Loucy (cell line): ENCODE data around the gene ISCU.

Experiments used
- H2AFZ ChIP-seq: fragments of 200-600 bp; sonication (generic); 2 replicates; pipeline ENCODE4 v1.6.0; 2016; ENCODE audit warnings: antibody characterized with exemption, mild to moderate bottlenecking, low read length, moderate library complexity
- H3F3A ChIP-seq: fragments of 200-600 bp; 2 replicates; pipeline ENCODE4 v1.6.0; 2016; ENCODE audit warnings: antibody characterized with exemption, low read depth, mild to moderate bottlenecking
- H3K27me3 ChIP-seq: fragments of 200-600 bp; sonication (generic); 2 replicates; pipeline ENCODE4 v1.6.1; 2014; ENCODE audit warnings: low read length, mild to moderate bottlenecking; ENCODE audit not compliant: insufficient read depth, poor library complexity, severe bottlenecking
- H3K36me3 ChIP-seq: fragments of 200-600 bp; sonication (generic); 2 replicates; pipeline ENCODE4 v1.6.1; 2016; ENCODE audit warnings: low read length; ENCODE audit not compliant: insufficient read depth
- H3K4me1 ChIP-seq: fragments of 200-600 bp; sonication (generic); 2 replicates; pipeline ENCODE4 v1.5.1; 2014; ENCODE audit warnings: low read length, mild to moderate bottlenecking; ENCODE audit not compliant: insufficient read depth, poor library complexity, severe bottlenecking
- H3K4me2 ChIP-seq: fragments of 200-600 bp; sonication (generic); 2 replicates; pipeline ENCODE4 v1.6.0; 2014; ENCODE audit warnings: antibody characterized with exemption, low read length, low read depth, mild to moderate bottlenecking; ENCODE audit not compliant: poor library complexity, severe bottlenecking
- H3K4me3 ChIP-seq: fragments of 200-600 bp; sonication (generic); 2 replicates; pipeline ENCODE4 v1.5.1; 2014; ENCODE audit warnings: low read length, mild to moderate bottlenecking, mixed read lengths; ENCODE audit not compliant: poor library complexity, severe bottlenecking
- H3K79me2 ChIP-seq: fragments of 200-600 bp; sonication (generic); 2 replicates; pipeline ENCODE4 v1.6.1; 2014; ENCODE audit warnings: low read length; ENCODE audit not compliant: insufficient read depth
- H3K9ac ChIP-seq: fragments of 200-600 bp; sonication (generic); 2 replicates; pipeline ENCODE4 v1.6.0; 2014; ENCODE audit warnings: mild to moderate bottlenecking, low read depth, low read length, moderate library complexity; ENCODE audit not compliant: poor library complexity, severe bottlenecking
- H3K9me2 ChIP-seq: fragments of 200-600 bp; sonication (generic); replicated peaks from 2 replicates; pipeline ENCODE4 v1.6.1; 2016; ENCODE audit warnings: low read depth, low read length, mixed read lengths
- H3K9me3 ChIP-seq: fragments of 200-600 bp; sonication (generic); 2 replicates; pipeline ENCODE4 v1.6.1; 2014; ENCODE audit warnings: mild to moderate bottlenecking, antibody characterized with exemption, low read length, low read depth; ENCODE audit not compliant: insufficient read depth
- H4K20me1 ChIP-seq: fragments of 200-600 bp; sonication (generic); 2 replicates; pipeline ENCODE4 v1.6.0; 2014; ENCODE audit warnings: antibody characterized with exemption, low read length, mild to moderate bottlenecking; ENCODE audit not compliant: insufficient read depth, poor library complexity, severe bottlenecking
- EZH2phosphoT487 ChIP-seq: fragments of 200-600 bp; IDR thresholded peaks from 2 replicates; pipeline ENCODE4 v1.6.1; 2018; ENCODE audit warnings: antibody characterized with exemption, mild to moderate bottlenecking, moderate library complexity, borderline replicate concordance
- TF ChIP-seq, protein P1 (sequence below): fragments of 200-600 bp; sonication (generic); conservative IDR thresholded peaks from 2 replicates; pipeline ENCODE4 v1.5.1; 2014; ENCODE audit warnings: mild to moderate bottlenecking, antibody characterized with exemption, low read length

The ISCU gene

DNA sequence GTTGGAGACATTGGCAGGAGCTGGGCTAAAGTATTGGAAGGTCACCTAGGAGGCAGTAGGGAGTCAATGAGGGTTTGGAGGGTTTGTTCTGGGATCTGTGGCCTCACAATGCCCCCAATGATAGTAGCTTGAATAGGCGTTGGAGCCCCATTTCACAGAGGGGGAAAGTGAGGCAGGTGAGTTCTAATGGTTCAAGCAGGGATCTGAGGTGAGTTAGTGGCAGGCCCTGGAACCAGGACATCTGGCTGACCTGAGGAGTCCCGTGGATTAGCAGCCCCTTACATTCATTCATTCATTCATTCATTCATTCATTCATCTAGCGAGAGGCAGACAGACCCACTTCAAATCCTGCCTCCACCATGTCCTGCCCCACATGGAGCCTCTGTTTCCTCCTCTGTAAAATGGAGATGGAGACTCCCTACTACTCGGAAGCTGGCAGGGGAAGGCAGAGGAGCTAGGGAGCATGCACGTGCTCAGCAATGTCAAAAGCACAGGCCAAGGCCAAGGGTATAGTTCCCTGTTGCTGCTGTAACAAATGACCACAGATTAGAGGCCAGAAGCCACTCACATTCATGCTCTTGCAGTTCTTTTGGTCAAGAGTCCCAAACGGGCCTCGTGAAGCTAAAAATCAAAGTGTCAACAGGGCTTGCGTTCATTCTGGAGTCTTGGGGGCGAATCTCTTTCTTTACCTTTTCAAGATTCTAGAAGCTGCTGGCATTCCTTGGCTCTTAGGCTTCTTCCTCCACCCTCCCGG is 37.7 kb downstream of the ISCU start:
- Histone ChIP-seq H4K20me1 (no peaks in the 10 kb centered on the region), H3K79me2 (no peaks in the 10 kb centered on the region), H3K9me2 (no peaks in the 10 kb centered on the region), H3K4me2 (no peak overlapping the region), H3K36me3 (no peaks in the 10 kb centered on the region), H2AFZ (no peak overlapping the region), H3K27me3 (no peaks in the 10 kb centered on the region), H3F3A (no peaks in the 10 kb centered on the region), H3K9ac (no peak overlapping the region), H3K4me3 (no peak overlapping the region), H3K4me1 (no peaks in the 10 kb centered on the region), H3K9me3 (no peaks in the 10 kb centered on the region)
- TF ChIP-seq, protein P1, sequence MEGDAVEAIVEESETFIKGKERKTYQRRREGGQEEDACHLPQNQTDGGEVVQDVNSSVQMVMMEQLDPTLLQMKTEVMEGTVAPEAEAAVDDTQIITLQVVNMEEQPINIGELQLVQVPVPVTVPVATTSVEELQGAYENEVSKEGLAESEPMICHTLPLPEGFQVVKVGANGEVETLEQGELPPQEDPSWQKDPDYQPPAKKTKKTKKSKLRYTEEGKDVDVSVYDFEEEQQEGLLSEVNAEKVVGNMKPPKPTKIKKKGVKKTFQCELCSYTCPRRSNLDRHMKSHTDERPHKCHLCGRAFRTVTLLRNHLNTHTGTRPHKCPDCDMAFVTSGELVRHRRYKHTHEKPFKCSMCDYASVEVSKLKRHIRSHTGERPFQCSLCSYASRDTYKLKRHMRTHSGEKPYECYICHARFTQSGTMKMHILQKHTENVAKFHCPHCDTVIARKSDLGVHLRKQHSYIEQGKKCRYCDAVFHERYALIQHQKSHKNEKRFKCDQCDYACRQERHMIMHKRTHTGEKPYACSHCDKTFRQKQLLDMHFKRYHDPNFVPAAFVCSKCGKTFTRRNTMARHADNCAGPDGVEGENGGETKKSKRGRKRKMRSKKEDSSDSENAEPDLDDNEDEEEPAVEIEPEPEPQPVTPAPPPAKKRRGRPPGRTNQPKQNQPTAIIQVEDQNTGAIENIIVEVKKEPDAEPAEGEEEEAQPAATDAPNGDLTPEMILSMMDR, result no peak
- TF ChIP-seq EZH2phosphoT487, result no peak

DNA sequence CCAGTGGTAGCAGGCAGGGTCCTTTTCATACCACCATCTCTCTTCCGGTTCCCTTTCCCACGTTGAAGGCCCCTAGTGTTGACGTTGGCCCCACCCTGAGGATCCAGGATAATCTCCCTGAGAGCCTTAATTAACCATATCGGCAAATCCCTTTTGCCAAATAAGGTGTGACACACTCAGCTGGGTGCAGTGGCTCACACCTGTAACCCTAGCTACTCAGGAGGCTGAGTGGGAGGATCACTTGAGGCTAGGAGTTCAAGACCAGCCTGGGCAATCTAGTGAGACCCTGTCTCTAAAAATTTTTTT is 38.3 kb downstream of the ISCU start:
- Histone ChIP-seq H3K36me3 (no peaks in the 10 kb centered on the region), H3K9ac (no peak overlapping the region), H3F3A (no peaks in the 10 kb centered on the region), H3K4me2 (no peak overlapping the region), H2AFZ (no peak overlapping the region), H3K27me3 (no peaks in the 10 kb centered on the region), H3K4me3 (no peak overlapping the region), H3K9me2 (no peaks in the 10 kb centered on the region), H3K4me1 (no peaks in the 10 kb centered on the region), H3K79me2 (no peaks in the 10 kb centered on the region), H3K9me3 (no peaks in the 10 kb centered on the region), H4K20me1 (no peaks in the 10 kb centered on the region)
- TF ChIP-seq EZH2phosphoT487, result no peak
- TF ChIP-seq, protein P1, result no peak

DNA sequence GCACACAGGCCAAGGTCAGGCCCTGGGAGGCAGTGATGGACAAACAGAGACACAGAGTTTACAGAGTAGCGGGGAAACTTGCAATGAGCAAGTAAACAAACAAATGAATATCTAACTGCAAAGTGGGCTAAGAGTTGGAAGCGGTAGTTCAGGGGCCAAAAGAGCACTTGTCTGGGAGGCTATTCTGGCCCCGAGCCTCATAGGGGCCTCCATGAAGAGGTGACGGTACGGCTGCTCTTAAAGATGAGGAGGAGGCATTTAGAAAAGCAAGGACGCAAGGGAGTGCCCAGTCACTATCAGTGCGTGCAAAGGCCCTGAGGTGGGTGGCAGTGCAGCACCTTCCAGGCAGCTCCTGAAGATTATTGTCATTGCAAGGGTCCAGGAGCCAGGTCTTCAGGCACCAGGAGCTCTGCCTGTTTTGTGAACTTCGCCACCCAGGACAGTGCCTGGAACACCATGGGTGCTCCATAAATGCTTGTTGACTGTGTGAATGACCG is 39.9 kb downstream of the ISCU start:
- Histone ChIP-seq H3K4me1 (no peaks in the 10 kb centered on the region), H3K79me2 (no peaks in the 10 kb centered on the region), H3K4me3 (no peak overlapping the region), H3K4me2 (no peak overlapping the region), H3K9ac (no peak overlapping the region), H3K9me2 (no peaks in the 10 kb centered on the region), H3K27me3 (no peaks in the 10 kb centered on the region), H2AFZ (no peak overlapping the region), H3F3A (no peaks in the 10 kb centered on the region), H4K20me1 (no peaks in the 10 kb centered on the region), H3K9me3 (no peaks in the 10 kb centered on the region), H3K36me3 (no peaks in the 10 kb centered on the region)
- no peak for TF ChIP-seq EZH2phosphoT487
- TF ChIP-seq, protein P1, result no peak
